Colonic mucosa (tissue), 4 donors: ENCODE data around the gene INHBE. TPM values are rescaled to one million over a fixed set of nuclear protein-coding genes. Genes with fewer than 3 reads are reported as not detected.

Source experiments
- DNase-seq: peaks from one replicate; pipeline ENCODE4 v3.0.0-alpha.2; 2020
- H3K27ac ChIP-seq: fragments of 200-600 bp; one replicate; pipeline ENCODE4 v1.8.0; 2021
- H3K27me3 ChIP-seq: fragments of 200-600 bp; one replicate; pipeline ENCODE4 v1.8.0; 2021
- H3K36me3 ChIP-seq: fragments of 200-600 bp; one replicate; pipeline ENCODE4 v1.8.0; 2021
- H3K4me1 ChIP-seq: fragments of 200-600 bp; one replicate; pipeline ENCODE4 v1.8.0; 2021; ENCODE audit warnings: mild to moderate bottlenecking
- H3K4me3 ChIP-seq: fragments of 200-600 bp; one replicate; pipeline ENCODE4 v1.8.0; 2021
- H3K9ac ChIP-seq, 2 donors: one replicate each; pipeline ENCODE4 v1.7.0; 2013; ENCODE audit warnings: control low read depth in 2 of 2, low read depth in 2 of 2, low read length in 2 of 2
- H3K9me3 ChIP-seq: fragments of 200-600 bp; one replicate; pipeline ENCODE4 v1.8.0; 2021
- intact Hi-C: fragments of 100-400 bp; cut with DNase I; formaldehyde crosslinking; loops from one replicate; pipeline ENCODE4 v1.14.1; 2022
- total RNA-seq, 2 donors: library from RNA; stranded (reverse); fragmentation: NEBNext Ultra II Directional in 1 of 2; extraction: Animal tissue kit (Norgen Biotek cat#: 25700) in 1 of 2; gene quantifications; one replicate each; pipeline ENCODE4 v1.2.1, GENCODE V29; 2021
- TF ChIP-seq, protein P1 (sequence below): fragments of 200-600 bp; IDR thresholded peaks from one replicate; pipeline ENCODE4 v1.8.0; 2022; ENCODE audit warnings: antibody characterized with exemption, mild to moderate bottlenecking
- donor health status: healthy.
- donor health status: DM: no; HTN: no; CAD: no.
- donor health status: DM: no; HTN: no; CAD: no.

INHBE gene
- total RNA-seq, 2 donors from 2014 or later = 0.22 TPM; not detected in 1

DNA sequence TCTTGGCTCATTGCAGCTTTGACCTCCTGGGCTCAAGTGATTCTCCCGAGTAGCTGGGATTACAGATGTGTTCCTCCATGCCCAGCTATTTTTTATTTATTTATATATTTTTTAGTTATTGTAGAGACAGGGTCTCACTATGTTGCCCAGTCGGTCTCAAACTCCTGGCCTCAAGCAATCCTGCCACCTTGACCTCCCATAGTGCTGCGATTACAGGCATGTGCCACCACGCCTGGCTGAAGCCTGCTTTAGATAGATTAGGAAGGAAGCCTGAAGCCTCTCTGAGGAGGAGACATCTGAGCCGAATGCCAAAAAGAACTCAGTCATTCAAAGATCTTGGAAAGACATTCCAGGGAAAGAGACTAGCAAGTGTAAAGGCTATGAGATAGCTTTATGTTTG is 10.4 kb upstream of the INHBE start:
- intact Hi-C loops = no loop called here
- TF ChIP-seq, protein P1, sequence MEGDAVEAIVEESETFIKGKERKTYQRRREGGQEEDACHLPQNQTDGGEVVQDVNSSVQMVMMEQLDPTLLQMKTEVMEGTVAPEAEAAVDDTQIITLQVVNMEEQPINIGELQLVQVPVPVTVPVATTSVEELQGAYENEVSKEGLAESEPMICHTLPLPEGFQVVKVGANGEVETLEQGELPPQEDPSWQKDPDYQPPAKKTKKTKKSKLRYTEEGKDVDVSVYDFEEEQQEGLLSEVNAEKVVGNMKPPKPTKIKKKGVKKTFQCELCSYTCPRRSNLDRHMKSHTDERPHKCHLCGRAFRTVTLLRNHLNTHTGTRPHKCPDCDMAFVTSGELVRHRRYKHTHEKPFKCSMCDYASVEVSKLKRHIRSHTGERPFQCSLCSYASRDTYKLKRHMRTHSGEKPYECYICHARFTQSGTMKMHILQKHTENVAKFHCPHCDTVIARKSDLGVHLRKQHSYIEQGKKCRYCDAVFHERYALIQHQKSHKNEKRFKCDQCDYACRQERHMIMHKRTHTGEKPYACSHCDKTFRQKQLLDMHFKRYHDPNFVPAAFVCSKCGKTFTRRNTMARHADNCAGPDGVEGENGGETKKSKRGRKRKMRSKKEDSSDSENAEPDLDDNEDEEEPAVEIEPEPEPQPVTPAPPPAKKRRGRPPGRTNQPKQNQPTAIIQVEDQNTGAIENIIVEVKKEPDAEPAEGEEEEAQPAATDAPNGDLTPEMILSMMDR = no peak
- Histone ChIP-seq H3K9me3 (no peaks in the 10 kb centered on the region), H3K27ac (no peak overlapping the region), H3K27me3 (no peaks in the 10 kb centered on the region), H3K9ac (no peak overlapping the region), H3K4me1 (no peaks in the 10 kb centered on the region), H3K36me3 (no peaks in the 10 kb centered on the region), H3K4me3 (no peak overlapping the region)
- no peak for DNase-seq

GRCh38 chr12:57446292-57446960 is 8.7 kb upstream of the INHBE start:
- no peak overlapping the region for H3K9ac ChIP-seq
- H3K27ac ChIP-seq = no peak overlapping the region
- DNase-seq = no peak
- intact Hi-C loops = no loop called here
- no peaks in the 10 kb centered on the region for H3K27me3 ChIP-seq
- no peaks in the 10 kb centered on the region for H3K4me1 ChIP-seq
- no peak overlapping the region for H3K4me3 ChIP-seq
- no peaks in the 10 kb centered on the region for H3K36me3 ChIP-seq
- TF ChIP-seq, protein P1 = no peak
- H3K9me3 ChIP-seq = no peaks in the 10 kb centered on the region

- Histone ChIP-seq H3K4me3 (no peak overlapping the region), H3K27me3 (no peaks in the 10 kb centered on the region), H3K9ac (no peak overlapping the region), H3K9me3 (no peaks in the 10 kb centered on the region), H3K36me3 (no peaks in the 10 kb centered on the region), H3K27ac (no peak overlapping the region), H3K4me1 (no peaks in the 10 kb centered on the region)
- intact Hi-C loops = no loop called here
- TF ChIP-seq, protein P1 = no peak
- DNase-seq = no peak
Measured at GRCh38 chr12:57448669-57449068, 6.4 kb upstream of the INHBE start.

- DNase-seq = no peak
- intact Hi-C loops = no loop called here
- no peaks in the 10 kb centered on the region for H3K4me1 ChIP-seq
- TF ChIP-seq, protein P1 = no peak
- H3K9me3 ChIP-seq = no peaks in the 10 kb centered on the region
- H3K4me3 ChIP-seq = no peak overlapping the region
- no peaks in the 10 kb centered on the region for H3K27me3 ChIP-seq
- no peaks in the 10 kb centered on the region for H3K36me3 ChIP-seq
- no peak overlapping the region for H3K27ac ChIP-seq
- no peak overlapping the region for H3K9ac ChIP-seq
Measured at GRCh38 chr12:57449375-57449774, 5.7 kb upstream of the INHBE start.

DNA sequence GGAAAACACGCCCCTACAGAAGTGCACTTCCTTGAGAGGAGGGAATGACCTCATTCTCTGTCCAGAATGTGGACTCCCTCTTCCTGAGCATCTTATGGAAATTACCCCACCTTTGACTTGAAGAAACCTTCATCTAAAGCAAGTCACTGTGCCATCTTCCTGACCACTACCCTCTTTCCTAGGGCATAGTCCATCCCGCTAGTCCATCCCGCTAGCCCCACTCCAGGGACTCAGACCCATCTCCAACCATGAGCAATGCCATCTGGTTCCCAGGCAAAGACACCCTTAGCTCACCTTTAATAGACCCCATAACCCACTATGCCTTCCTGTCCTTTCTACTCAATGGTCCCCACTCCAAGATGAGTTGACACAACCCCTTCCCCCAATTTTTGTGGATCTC is 5.0 kb upstream of the INHBE start:
- intact Hi-C loops = loop anchor here (5.0 kb wide), 1 partner anchor 188 kb away; no protein-coding TSS in a partner anchor
- no peak for DNase-seq

More for the DNA sequence above, 5.0 kb upstream of the INHBE start:
- Histone ChIP-seq H3K4me3 (no peak overlapping the region), H3K9me3 (no peaks in the 10 kb centered on the region), H3K4me1 (no peaks in the 10 kb centered on the region), H3K27ac (no peak overlapping the region), H3K36me3 (no peaks in the 10 kb centered on the region), H3K27me3 (no peaks in the 10 kb centered on the region), H3K9ac (no peak overlapping the region)
- TF ChIP-seq, protein P1 = no peak
